K562 (cell line): ENCODE data around the gene LSM14B. TPM values are rescaled to one million over a fixed set of nuclear protein-coding genes. Genes with fewer than 3 reads are reported as not detected.
A peak's percentile ranks its signal among the peaks of the same experiment; 100 is the strongest.

Experiments used
- ASH1L ChIP-seq: fragments of 450-650 bp; IDR thresholded peaks from 2 replicates; pipeline ENCODE4 v1.6.1; 2018; ENCODE audit warnings: borderline replicate concordance, mild to moderate bottlenecking, low read depth; ENCODE audit not compliant: partially characterized antibody
- GTF2F1 ChIP-seq: IDR thresholded peaks from 2 replicates; pipeline ENCODE4 v1.6.1; 2011; ENCODE audit warnings: low read depth, low read length, improper control_type of control experiment
- HMGN3 ChIP-seq: IDR thresholded peaks from 2 replicates; pipeline ENCODE4 v1.6.1; 2011; ENCODE audit warnings: borderline replicate concordance, low read depth, mild to moderate bottlenecking, mixed read lengths, low read length; ENCODE audit not compliant: insufficient read length; ENCODE audit errors: extremely low read depth
- KLF6 ChIP-seq: fragments of 250-450 bp; sonication (Bioruptor Pico); IDR thresholded peaks from 2 replicates; pipeline ENCODE4 v1.4.0; 2020; ENCODE audit warnings: mild to moderate bottlenecking, moderate library complexity, borderline replicate concordance
- MEF2D ChIP-seq: conservative IDR thresholded peaks from 2 replicates; pipeline ENCODE4 v1.6.1; 2016; ENCODE audit warnings: low read depth, missing genetic modification characterization, missing compliant biosample characterization
- PHF20 ChIP-seq: fragments of 450-650 bp; IDR thresholded peaks from 2 replicates; pipeline ENCODE4 v1.6.1; 2018; ENCODE audit not compliant: partially characterized antibody
- POLR2AphosphoS5 ChIP-seq: IDR thresholded peaks from 2 replicates; pipeline ENCODE4 v1.6.1; 2011; ENCODE audit warnings: mild to moderate bottlenecking, low read depth, low read length, moderate library complexity; ENCODE audit not compliant: control insufficient read depth, insufficient read depth
- POLR2G ChIP-seq: fragments of 200-400 bp; formaldehyde crosslinking; IDR thresholded peaks from 2 replicates; pipeline ENCODE4 v1.6.1; 2017; ENCODE audit warnings: low read depth, mild to moderate bottlenecking, antibody characterized with exemption, low read length, moderate library complexity
- PTRF ChIP-seq: fragments of 450-650 bp; IDR thresholded peaks from 2 replicates; pipeline ENCODE4 v1.6.1; 2016; ENCODE audit warnings: mild to moderate bottlenecking, missing genetic modification characterization, missing compliant biosample characterization
- RB1 ChIP-seq: fragments of 450-650 bp; IDR thresholded peaks from 2 replicates; pipeline ENCODE4 v1.6.1; 2017; ENCODE audit warnings: low read depth, mild to moderate bottlenecking
- SP1 ChIP-seq: sonication (generic); formaldehyde crosslinking; IDR thresholded peaks from 2 replicates; pipeline ENCODE4 v1.8.1; 2022; ENCODE audit warnings: mild to moderate bottlenecking, missing genetic modification reagents
- TARDBP ChIP-seq: fragments of 450-650 bp; IDR thresholded peaks from 2 replicates; pipeline ENCODE4 v1.6.1; 2016
- TBL1XR1 ChIP-seq, 2 experiments: IDR thresholded peaks; 2 replicates each; pipeline ENCODE4 v1.6.1; 2012; ENCODE audit warnings: improper control_type of control experiment in 2 of 2, low read length in 2 of 2, mild to moderate bottlenecking in 1 of 2
- U2AF2 ChIP-seq: fragments of 200-400 bp; formaldehyde crosslinking; optimal IDR thresholded peaks from 2 replicates; pipeline ENCODE3; 2017; ENCODE audit warnings: low read depth, mild to moderate bottlenecking, low read length
- ZNF121 ChIP-seq: sonication (generic); formaldehyde crosslinking; conservative IDR thresholded peaks from 2 replicates; pipeline ENCODE4 v1.8.0; 2022; ENCODE audit warnings: missing genetic modification reagents
- ZNF354B ChIP-seq: fragments of 250-450 bp; sonication (Bioruptor Pico); IDR thresholded peaks from 2 replicates; pipeline ENCODE4 v1.4.0; 2020
- ZNF444 ChIP-seq: fragments of 250-450 bp; sonication (Bioruptor Pico); IDR thresholded peaks from 2 replicates; pipeline ENCODE4 v1.4.0; 2020; ENCODE audit warnings: mild to moderate bottlenecking, moderate library complexity
- polyA plus RNA-seq, 8 experiments: library from polyadenylated mRNA; depleted of rRNA in 4 of 8; stranded (reverse) in 5 of 8; unstranded in 3 of 8; fragments of >200 nt; fragmentation: Nextera tagmentation in 2 of 8; fragmentation: Illumina TruSeq in 1 of 8; extraction: Ambion mirVana in 2 of 8; extraction: Trizol in 1 of 8; gene quantifications; 2 replicates each; pipeline versions ENCODE4 v1.2.1 to v1.2.3, GENCODE V29; 2011 to 2014; ENCODE audit warnings: inconsistent platforms in 1 of 8, missing spikeins in 1 of 8
- total RNA-seq, 7 experiments: library from RNA; depleted of rRNA in 6 of 7; stranded (reverse); fragments of >200 nt in 6 of 7; fragmentation: Illumina TruSeq in 2 of 7; extraction: Trizol in 2 of 7; gene quantifications; 2 replicates each; pipeline versions ENCODE4 v1.2.1 to v1.2.3, GENCODE V29; 2011 to 2021; ENCODE audit warnings: low replicate concordance in 1 of 7
- TF ChIP-seq, protein P1 (sequence below): fragments of 250-450 bp; sonication (Bioruptor Pico); IDR thresholded peaks from 2 replicates; pipeline ENCODE4 v1.8.0; 2022; ENCODE audit warnings: moderate library complexity, mild to moderate bottlenecking, inconsistent platforms
- TF ChIP-seq, protein P2 (sequence below): fragments of 450-650 bp; formaldehyde crosslinking; IDR thresholded peaks from 2 replicates; pipeline ENCODE4 v1.4.0; 2020; ENCODE audit warnings: mild to moderate bottlenecking, mixed read lengths
- TF ChIP-seq, protein P3 (sequence below): fragments of 450-650 bp; IDR thresholded peaks from 2 replicates; pipeline ENCODE4 v1.6.1; 2016; ENCODE audit warnings: low read depth, mild to moderate bottlenecking, moderate library complexity
- TF ChIP-seq, protein P4 (sequence below), 2 experiments: fragments of 150-350 bp in 1 of 2; IDR thresholded peaks; 2 replicates each; pipeline ENCODE4 v1.6.1; 2012 to 2016; ENCODE audit warnings: low read depth in 2 of 2, low read length in 2 of 2, mild to moderate bottlenecking in 1 of 2, moderate library complexity in 1 of 2

LSM14B gene
- total and polyA plus RNA-seq, 9 of the 15 experiments (the other 6 are each of a cell fraction or from before 2014, with no cell fraction given), result 0.66 to 36.0 (median 20.2) TPM

DNA sequence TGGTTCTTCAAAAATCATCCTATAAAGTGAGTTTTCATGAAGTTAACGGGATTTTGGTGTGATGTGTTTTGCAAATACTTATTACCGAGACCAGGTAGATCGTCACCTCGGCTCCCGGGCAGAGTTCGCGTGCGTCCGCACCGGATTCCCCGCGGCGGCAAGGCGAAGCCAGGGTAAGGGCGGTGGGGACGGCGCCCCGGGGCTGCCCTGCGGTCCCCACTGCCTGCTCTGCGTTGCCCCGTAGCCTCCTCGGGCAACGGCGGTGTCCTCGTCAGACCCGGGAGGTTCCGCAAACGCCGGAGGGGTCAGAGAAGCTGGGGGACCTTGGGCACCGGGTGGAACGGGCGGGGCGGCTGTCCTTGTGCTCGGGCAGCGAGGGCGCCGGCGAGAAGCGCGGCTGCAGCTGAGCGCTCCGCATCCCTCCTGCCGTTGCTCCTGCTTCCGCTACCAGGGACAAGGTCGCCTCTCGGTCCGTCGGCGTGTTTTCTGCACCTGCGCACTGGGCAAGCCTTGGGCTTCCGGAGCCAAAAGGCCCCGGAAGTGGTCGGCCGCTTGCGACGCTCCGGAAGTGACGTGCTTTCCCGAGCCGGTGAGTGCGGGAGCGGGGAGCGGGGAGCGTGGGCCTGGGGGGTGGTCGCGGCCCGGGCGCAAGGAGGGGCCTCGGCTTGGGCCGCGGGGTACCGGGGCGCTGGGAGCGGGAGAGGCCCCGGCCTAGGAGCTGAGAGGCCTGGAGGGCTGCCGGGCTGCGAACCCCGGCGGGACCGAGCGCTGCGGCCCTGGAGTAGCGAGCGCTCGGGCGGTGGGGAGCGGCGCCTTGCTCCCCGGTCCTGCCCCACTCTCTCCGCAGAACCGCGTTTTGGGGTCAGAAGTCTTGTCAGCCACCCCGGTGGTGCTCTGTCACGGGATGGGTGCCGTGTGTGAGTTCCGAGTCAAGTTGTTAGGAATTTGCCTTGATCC is 60.5 kb downstream of the LSM14B start, which contains the start of gene MTG2 (continued):
- TF ChIP-seq ZNF121 (CRISPR knock-in tag), result no peak
- no peak for TF ChIP-seq KLF6 (CRISPR knock-in tag)
- no peak for TF ChIP-seq ZNF354B (CRISPR knock-in tag)
- peak; percentile 100 for TF ChIP-seq POLR2G
- TF ChIP-seq HMGN3, result peak; percentile 77
- TF ChIP-seq, protein P1, sequence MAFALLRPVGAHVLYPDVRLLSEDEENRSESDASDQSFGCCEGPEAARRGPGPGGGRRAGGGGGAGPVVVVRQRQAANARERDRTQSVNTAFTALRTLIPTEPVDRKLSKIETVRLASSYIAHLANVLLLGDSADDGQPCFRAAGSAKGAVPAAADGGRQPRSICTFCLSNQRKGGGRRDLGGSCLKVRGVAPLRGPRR (CRISPR knock-in tag), result no peak
- peak; percentile 98 for TF ChIP-seq PHF20
- TF ChIP-seq TARDBP, result peak; percentile 76; the same call in 1 of the 2 replicates
- TF ChIP-seq, protein P2, sequence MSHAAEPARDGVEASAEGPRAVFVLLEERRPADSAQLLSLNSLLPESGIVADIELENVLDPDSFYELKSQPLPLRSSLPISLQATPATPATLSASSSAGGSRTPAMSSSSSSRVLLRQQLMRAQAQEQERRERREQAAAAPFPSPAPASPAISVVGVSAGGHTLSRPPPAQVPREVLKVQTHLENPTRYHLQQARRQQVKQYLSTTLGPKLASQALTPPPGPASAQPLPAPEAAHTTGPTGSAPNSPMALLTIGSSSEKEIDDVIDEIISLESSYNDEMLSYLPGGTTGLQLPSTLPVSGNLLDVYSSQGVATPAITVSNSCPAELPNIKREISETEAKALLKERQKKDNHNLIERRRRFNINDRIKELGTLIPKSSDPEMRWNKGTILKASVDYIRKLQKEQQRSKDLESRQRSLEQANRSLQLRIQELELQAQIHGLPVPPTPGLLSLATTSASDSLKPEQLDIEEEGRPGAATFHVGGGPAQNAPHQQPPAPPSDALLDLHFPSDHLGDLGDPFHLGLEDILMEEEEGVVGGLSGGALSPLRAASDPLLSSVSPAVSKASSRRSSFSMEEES (CRISPR knock-in tag), result no peak
- TF ChIP-seq SP1 (CRISPR knock-in tag), result peak; percentile 60
- peak; percentile 35 for TF ChIP-seq RB1
- TF ChIP-seq TBL1XR1 (IDR thresholded peaks at IDR 0.05; ENCODE audit: low read length in 2 of 2), result peak in 1 of 2 experiments; percentile 78; a peak in 2 of 4 replicates
- TF ChIP-seq, protein P3, sequence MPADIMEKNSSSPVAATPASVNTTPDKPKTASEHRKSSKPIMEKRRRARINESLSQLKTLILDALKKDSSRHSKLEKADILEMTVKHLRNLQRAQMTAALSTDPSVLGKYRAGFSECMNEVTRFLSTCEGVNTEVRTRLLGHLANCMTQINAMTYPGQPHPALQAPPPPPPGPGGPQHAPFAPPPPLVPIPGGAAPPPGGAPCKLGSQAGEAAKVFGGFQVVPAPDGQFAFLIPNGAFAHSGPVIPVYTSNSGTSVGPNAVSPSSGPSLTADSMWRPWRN, result no peak
- peak; percentile 31; the same call in 1 of the 2 replicates for TF ChIP-seq GTF2F1
- no peak for TF ChIP-seq MEF2D (tag)
- peak; percentile 93 for TF ChIP-seq POLR2AphosphoS5
- TF ChIP-seq U2AF2, result no peak
- TF ChIP-seq, protein P4, sequence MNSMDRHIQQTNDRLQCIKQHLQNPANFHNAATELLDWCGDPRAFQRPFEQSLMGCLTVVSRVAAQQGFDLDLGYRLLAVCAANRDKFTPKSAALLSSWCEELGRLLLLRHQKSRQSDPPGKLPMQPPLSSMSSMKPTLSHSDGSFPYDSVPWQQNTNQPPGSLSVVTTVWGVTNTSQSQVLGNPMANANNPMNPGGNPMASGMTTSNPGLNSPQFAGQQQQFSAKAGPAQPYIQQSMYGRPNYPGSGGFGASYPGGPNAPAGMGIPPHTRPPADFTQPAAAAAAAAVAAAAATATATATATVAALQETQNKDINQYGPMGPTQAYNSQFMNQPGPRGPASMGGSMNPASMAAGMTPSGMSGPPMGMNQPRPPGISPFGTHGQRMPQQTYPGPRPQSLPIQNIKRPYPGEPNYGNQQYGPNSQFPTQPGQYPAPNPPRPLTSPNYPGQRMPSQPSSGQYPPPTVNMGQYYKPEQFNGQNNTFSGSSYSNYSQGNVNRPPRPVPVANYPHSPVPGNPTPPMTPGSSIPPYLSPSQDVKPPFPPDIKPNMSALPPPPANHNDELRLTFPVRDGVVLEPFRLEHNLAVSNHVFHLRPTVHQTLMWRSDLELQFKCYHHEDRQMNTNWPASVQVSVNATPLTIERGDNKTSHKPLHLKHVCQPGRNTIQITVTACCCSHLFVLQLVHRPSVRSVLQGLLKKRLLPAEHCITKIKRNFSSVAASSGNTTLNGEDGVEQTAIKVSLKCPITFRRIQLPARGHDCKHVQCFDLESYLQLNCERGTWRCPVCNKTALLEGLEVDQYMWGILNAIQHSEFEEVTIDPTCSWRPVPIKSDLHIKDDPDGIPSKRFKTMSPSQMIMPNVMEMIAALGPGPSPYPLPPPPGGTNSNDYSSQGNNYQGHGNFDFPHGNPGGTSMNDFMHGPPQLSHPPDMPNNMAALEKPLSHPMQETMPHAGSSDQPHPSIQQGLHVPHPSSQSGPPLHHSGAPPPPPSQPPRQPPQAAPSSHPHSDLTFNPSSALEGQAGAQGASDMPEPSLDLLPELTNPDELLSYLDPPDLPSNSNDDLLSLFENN (IDR thresholded peaks at IDR 0.05; ENCODE audit: low read depth in 2 of 2, low read length in 2 of 2), result 0 out of 4 replicates have a peak, but pooled peaks of 1 of the 2 experiments have one; percentile 17
- no peak for TF ChIP-seq ASH1L
- no peak for TF ChIP-seq ZNF444 (CRISPR knock-in tag)
- no peak for TF ChIP-seq PTRF (tag)
